Astrocyte (in vitro differentiated cells and primary cell): ENCODE measurements around the gene LMF1. TPM values are rescaled to one million over a fixed set of nuclear protein-coding genes. Genes with fewer than 3 reads are reported as not detected.

Source experiments
- DNase-seq: peaks from one replicate; pipeline ENCODE4 v3.0.0-alpha.2; 2010; ENCODE audit warnings: low read depth
- FAIRE-seq: peaks from 2 replicates; lab custom pipeline; 2011; peaks lifted over from hg19 to GRCh38; lab: Jason Lieb, UNC
- H2AFZ ChIP-seq: 2 replicates; pipeline ENCODE4 v1.6.0; 2012; ENCODE audit warnings: low read depth, low read length, inconsistent platforms
- H3K27ac ChIP-seq: 2 replicates; pipeline ENCODE4 v1.5.1; 2011; ENCODE audit warnings: low read depth, low read length, inconsistent platforms
- H3K27me3 ChIP-seq: 2 replicates; pipeline ENCODE4 v1.6.0; 2011; ENCODE audit warnings: low read length, inconsistent platforms; ENCODE audit not compliant: insufficient read depth
- H3K36me3 ChIP-seq: 2 replicates; pipeline ENCODE4 v1.5.1; 2011; ENCODE audit warnings: low read length, inconsistent platforms; ENCODE audit not compliant: insufficient read depth
- H3K4me1 ChIP-seq: 2 replicates; pipeline ENCODE4 v1.5.1; 2011; ENCODE audit warnings: low read length, inconsistent platforms; ENCODE audit not compliant: insufficient read depth
- H3K4me2 ChIP-seq: 2 replicates; pipeline ENCODE4 v1.6.0; 2012; ENCODE audit warnings: low read length, inconsistent platforms
- H3K4me3 ChIP-seq: 2 replicates; pipeline ENCODE4 v1.5.1; 2011; ENCODE audit warnings: low read depth, mild to moderate bottlenecking, low read length, inconsistent platforms; ENCODE audit not compliant: insufficient read depth
- H3K79me2 ChIP-seq: 2 replicates; pipeline ENCODE4 v1.6.0; 2012; ENCODE audit warnings: mild to moderate bottlenecking, low read length, inconsistent platforms; ENCODE audit not compliant: insufficient read depth
- H3K9ac ChIP-seq: 2 replicates; pipeline ENCODE4 v1.6.0; 2012; ENCODE audit warnings: mild to moderate bottlenecking, low read length, inconsistent platforms
- H3K9me3 ChIP-seq: 2 replicates; pipeline ENCODE4 v1.5.1; 2012; ENCODE audit warnings: low read depth, mild to moderate bottlenecking, low read length, inconsistent platforms; ENCODE audit not compliant: insufficient read depth
- H4K20me1 ChIP-seq: 2 replicates; pipeline ENCODE4 v1.6.0; 2012; ENCODE audit warnings: low read length, inconsistent platforms; ENCODE audit not compliant: insufficient read depth
- H3K27ac Mint-ChIP-seq: one replicate; pipeline ENCODE4 v1.8.0; 2021; ENCODE audit warnings: mild to moderate bottlenecking, mixed read lengths; ENCODE audit not compliant: unreplicated experiment
- H3K27me3 Mint-ChIP-seq: one replicate; pipeline ENCODE4 v1.8.0; 2021; ENCODE audit warnings: low read depth, mixed read lengths; ENCODE audit not compliant: unreplicated experiment
- H3K36me3 Mint-ChIP-seq: one replicate; pipeline ENCODE4 v1.8.0; 2021; ENCODE audit warnings: low read depth, mixed read lengths; ENCODE audit not compliant: unreplicated experiment
- H3K4me1 Mint-ChIP-seq: one replicate; pipeline ENCODE4 v1.8.0; 2021; ENCODE audit warnings: low read depth, mixed read lengths; ENCODE audit not compliant: unreplicated experiment
- H3K4me3 Mint-ChIP-seq: one replicate; pipeline ENCODE4 v1.8.0; 2021; ENCODE audit warnings: mild to moderate bottlenecking, moderate library complexity, mixed read lengths; ENCODE audit not compliant: unreplicated experiment
- H3K9me3 Mint-ChIP-seq: one replicate; pipeline ENCODE4 v1.8.0; 2021; ENCODE audit warnings: mild to moderate bottlenecking, mixed read lengths; ENCODE audit not compliant: unreplicated experiment
- CTCF ChIP-seq: IDR thresholded peaks from 2 replicates; pipeline ENCODE4 v1.5.1; 2011; ENCODE audit warnings: low read depth, mild to moderate bottlenecking, inconsistent platforms, low read length, moderate library complexity; ENCODE audit not compliant: insufficient read depth
- EZH2 ChIP-seq: IDR thresholded peaks from 2 replicates; pipeline ENCODE4 v1.6.1; 2012; ENCODE audit warnings: mild to moderate bottlenecking, low read length, inconsistent platforms; ENCODE audit not compliant: insufficient read depth
- total RNA-seq: library from RNA; stranded (reverse); gene quantifications from 2 replicates; pipeline ENCODE4 v1.2.1, GENCODE V29; 2021

Gene LMF1
- total RNA-seq, 1 donor from 2014 or later = 12.6 TPM

DNA sequence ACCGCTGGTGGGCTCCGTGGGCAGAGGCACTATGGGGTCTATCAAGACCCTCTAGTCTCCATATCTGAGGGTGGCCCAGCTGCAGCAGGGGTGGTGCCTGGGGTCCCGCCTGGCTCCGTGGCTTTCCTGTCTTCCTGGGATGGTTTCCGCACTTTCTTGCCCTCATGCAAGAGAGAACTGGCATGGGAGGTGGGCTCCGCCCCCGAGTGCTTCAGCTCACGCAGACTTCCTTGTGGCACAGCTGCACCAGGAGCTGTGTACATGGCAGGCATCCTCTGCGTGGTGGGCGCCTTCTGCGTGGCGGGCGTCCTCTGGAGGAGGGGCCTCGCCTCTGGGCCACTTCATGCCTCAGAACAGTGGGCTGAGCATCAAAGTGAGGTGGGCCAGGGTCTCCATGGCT lies 73.1 kb downstream of the LMF1 start:
- FAIRE-seq = no peak
- no peak overlapping the region for H2AFZ ChIP-seq

DNA sequence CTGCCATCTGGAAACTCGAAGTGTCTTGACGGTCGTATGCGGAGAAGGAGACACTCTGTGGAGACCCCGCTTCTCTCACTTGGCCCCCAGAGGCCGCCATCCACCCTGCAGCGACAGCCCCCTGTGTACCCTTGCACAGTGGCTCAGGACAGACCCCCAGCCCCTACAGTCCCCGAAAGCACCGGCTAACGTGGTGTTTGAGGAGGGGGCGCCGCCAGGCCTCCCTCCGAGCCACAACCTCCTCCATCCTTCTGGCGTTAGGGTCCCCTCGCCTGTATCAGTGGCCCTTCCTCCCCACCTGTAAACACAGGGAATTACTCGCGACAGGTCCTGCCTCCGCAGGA lies 73.6 kb downstream of the LMF1 start:
- no peak overlapping the region for H3K4me2 ChIP-seq
- Mint-ChIP-seq H3K9me3 (no peaks in the 10 kb centered on the region), H3K36me3 (peaks cover 7% of the 10 kb centered on the region), H3K27ac (no peak overlapping the region), H3K4me1 (no peaks in the 10 kb centered on the region), H3K4me3 (no peak overlapping the region), H3K27me3 (peaks cover 20% of the 10 kb centered on the region)
- no peaks in the 10 kb centered on the region for H4K20me1 ChIP-seq
- H3K4me1 ChIP-seq = no peaks in the 10 kb centered on the region
- TF ChIP-seq EZH2 = no peak
- TF ChIP-seq CTCF = no peak
- no peaks in the 10 kb centered on the region for H3K36me3 ChIP-seq
- DNase-seq (no peak), FAIRE-seq (no peak)
- H3K27me3 ChIP-seq = no peaks in the 10 kb centered on the region
- H2AFZ ChIP-seq = no peak overlapping the region
- H3K9me3 ChIP-seq = no peaks in the 10 kb centered on the region
- no peak overlapping the region for H3K27ac ChIP-seq
- H3K9ac ChIP-seq = no peak overlapping the region
- no peaks in the 10 kb centered on the region for H3K79me2 ChIP-seq
- no peak overlapping the region for H3K4me3 ChIP-seq

More for the DNA sequence above, 73.1 kb downstream of the LMF1 start:
- peaks cover 20% of the 10 kb centered on the region for H3K27me3 Mint-ChIP-seq
- no peak overlapping the region for H3K4me3 Mint-ChIP-seq
- Histone ChIP-seq H3K9me3 (no peaks in the 10 kb centered on the region), H3K36me3 (no peaks in the 10 kb centered on the region), H3K27me3 (no peaks in the 10 kb centered on the region), H4K20me1 (no peaks in the 10 kb centered on the region), H3K4me1 (no peaks in the 10 kb centered on the region), H3K9ac (no peak overlapping the region), H3K4me2 (no peak overlapping the region), H3K4me3 (no peak overlapping the region), H3K27ac (no peak overlapping the region), H3K79me2 (no peaks in the 10 kb centered on the region)
- no peak overlapping the region for H3K27ac Mint-ChIP-seq
- TF ChIP-seq EZH2 = no peak
- no peaks in the 10 kb centered on the region for H3K4me1 Mint-ChIP-seq
- peaks cover 7% of the 10 kb centered on the region for H3K36me3 Mint-ChIP-seq
- no peak for DNase-seq
- no peaks in the 10 kb centered on the region for H3K9me3 Mint-ChIP-seq

GRCh38 chr16:896261-897199 lies 74.3 kb downstream of the LMF1 start:
- no peak overlapping the region for H3K27ac Mint-ChIP-seq
- no peak overlapping the region for H2AFZ ChIP-seq
- no peaks in the 10 kb centered on the region for H3K9me3 ChIP-seq
- no peaks in the 10 kb centered on the region for H3K4me1 ChIP-seq
- H3K9me3 Mint-ChIP-seq = no peaks in the 10 kb centered on the region
- H3K27ac ChIP-seq = no peak overlapping the region
- no peaks in the 10 kb centered on the region for H3K79me2 ChIP-seq
- TF ChIP-seq CTCF = no peak
- TF ChIP-seq EZH2 = no peak
- H3K4me2 ChIP-seq = no peak overlapping the region
- H3K9ac ChIP-seq = no peak overlapping the region
- H3K36me3 Mint-ChIP-seq = peaks cover 12% of the 10 kb centered on the region
- H3K27me3 ChIP-seq = no peaks in the 10 kb centered on the region
- no peak for FAIRE-seq
- no peak overlapping the region for H3K4me3 Mint-ChIP-seq
- no peaks in the 10 kb centered on the region for H3K4me1 Mint-ChIP-seq
- H3K36me3 ChIP-seq = no peaks in the 10 kb centered on the region
- no peak for DNase-seq
- no peak overlapping the region for H3K4me3 ChIP-seq
- H3K27me3 Mint-ChIP-seq = peaks cover 22% of the 10 kb centered on the region
- no peaks in the 10 kb centered on the region for H4K20me1 ChIP-seq
